Gastrocnemius medialis (tissue), 4 donors: ENCODE data around the gene PEDS1.

Experiments
- CTCF ChIP-seq, 5 experiments: fragments of 450-650 bp in 3 of 5; fragments of 200-600 bp in 2 of 5; sonication (generic) in 2 of 5; IDR thresholded peaks in 4 of 5; conservative IDR thresholded peaks in 1 of 5; 1 replicate in 4 of 5; 2 replicates in 1 of 5; pipeline ENCODE4 v1.5.1; 2016 to 2019; ENCODE audit warnings: antibody characterized with exemption in 5 of 5, mild to moderate bottlenecking in 3 of 5, moderate library complexity in 3 of 5
- POLR2A ChIP-seq, 2 donors: fragments of 450-650 bp; IDR thresholded peaks; one replicate each; pipeline ENCODE4 v1.6.1; 2017; ENCODE audit warnings: antibody characterized with exemption in 2 of 2, mild to moderate bottlenecking in 2 of 2, moderate library complexity in 2 of 2

DNA sequence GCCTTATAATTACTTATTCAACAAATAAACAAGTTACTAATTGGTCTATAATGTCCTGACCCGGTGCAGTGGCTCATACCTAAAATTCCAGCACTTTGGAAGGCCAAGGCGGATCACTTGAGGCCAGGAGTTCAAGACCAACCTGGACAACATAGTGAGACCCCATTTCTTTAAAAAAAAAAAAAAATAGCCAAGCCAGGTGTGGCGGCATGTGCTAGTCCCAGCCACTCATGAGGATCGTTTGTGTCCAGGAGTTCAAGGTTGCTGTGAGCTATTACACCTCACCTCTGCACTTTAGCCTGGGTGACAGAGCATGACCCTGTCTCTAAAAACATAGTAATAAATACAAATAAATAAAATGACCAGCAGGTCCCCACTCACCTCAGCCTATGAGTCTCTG lies 30.8 kb downstream of the PEDS1 start:
- TF ChIP-seq CTCF (IDR thresholded peaks at IDR 0.05 in 4 of 5, conservative IDR thresholded peaks at IDR 0.05 in 1 of 5) (no peak), POLR2A (IDR thresholded peaks at IDR 0.05) (no peak)
